ENCODE measurements around the gene ZNF593. TPM values are rescaled to one million over a fixed set of nuclear protein-coding genes. Genes with fewer than 3 reads are reported as not detected.

Gene ZNF593
- polyA plus RNA-seq, 2 donors, result 42.3 to 63.3 TPM

DNA sequence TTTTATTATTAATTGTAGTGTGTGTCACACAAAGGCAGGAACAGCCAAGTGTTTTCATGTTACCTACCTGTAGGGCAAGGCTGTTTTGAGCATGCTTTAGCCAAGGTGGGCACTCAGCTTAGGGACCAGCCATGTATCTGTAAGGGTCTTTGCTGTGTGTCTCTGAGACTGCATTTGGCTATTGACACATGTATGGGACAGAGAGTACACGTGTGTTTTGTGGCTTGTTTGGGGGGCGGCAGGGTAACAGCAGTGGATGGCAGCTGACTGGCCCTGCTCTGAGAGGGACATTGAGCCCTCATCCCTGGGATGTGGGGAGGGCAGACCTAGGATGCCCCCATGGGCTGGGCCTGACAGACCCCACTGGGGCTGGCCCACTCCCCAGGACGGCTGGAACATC is 27.6 kb downstream of the ZNF593 start:
- Histone ChIP-seq H3K27ac (ENCODE audit: low read depth in 2 of 2, low read length in 1 of 2) (no peak overlapping the region), H3K4me1 (ENCODE audit: control insufficient read depth in 2 of 2, insufficient read depth in 2 of 2, low read length in 1 of 2) (peaks cover 0 to 5% of the 10 kb centered on the region in 2 donors), H3K27me3 (ENCODE audit: control insufficient read depth in 1 of 2, insufficient read depth in 2 of 2, low read length in 2 of 2) (no peaks in the 10 kb centered on the region), H3K36me3 (ENCODE audit: control insufficient read depth in 2 of 2, insufficient read depth in 2 of 2, low read length in 1 of 2) (no peaks in the 10 kb centered on the region), H3K9me3 (ENCODE audit: control insufficient read depth in 2 of 2, insufficient read depth in 1 of 2, low read depth in 1 of 2, low read length in 1 of 2) (no peaks in the 10 kb centered on the region), H3K4me3 (ENCODE audit: low read depth in 1 of 2, low read length in 2 of 2) (no peak overlapping the region)
- 90 to 92% methylated on average over 3 of the region's 3 CpGs for WGBS, 2 donors

DNA sequence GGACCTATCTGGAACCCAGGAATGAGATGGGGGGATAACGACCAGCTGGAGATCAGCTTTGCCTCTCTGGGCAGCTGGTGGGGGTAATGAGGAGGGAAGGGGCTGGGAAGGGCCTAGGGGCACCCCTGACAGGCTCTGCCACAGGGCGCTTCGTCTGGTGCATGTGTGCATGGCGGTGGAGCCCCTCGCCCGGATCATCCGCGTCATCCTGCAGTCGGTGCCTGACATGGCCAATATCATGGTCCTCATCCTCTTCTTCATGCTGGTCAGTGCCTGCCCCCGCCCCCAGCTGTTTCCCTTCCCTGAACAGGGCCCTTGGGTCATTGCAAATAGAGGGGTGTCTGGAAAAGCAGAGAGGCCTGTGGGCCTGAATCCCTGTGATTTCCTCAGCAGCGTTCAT is 28.1 kb downstream of the ZNF593 start:
- WGBS, 2 donors, result 85 to 91% methylated on average over 11 of the region's 11 CpGs
- Histone ChIP-seq H3K4me1 (ENCODE audit: control insufficient read depth in 2 of 2, insufficient read depth in 2 of 2, low read length in 1 of 2) (peaks cover 0 to 5% of the 10 kb centered on the region in 2 donors), H3K27ac (ENCODE audit: low read depth in 2 of 2, low read length in 1 of 2) (no peak overlapping the region), H3K36me3 (ENCODE audit: control insufficient read depth in 2 of 2, insufficient read depth in 2 of 2, low read length in 1 of 2) (no peaks in the 10 kb centered on the region), H3K4me3 (ENCODE audit: low read depth in 1 of 2, low read length in 2 of 2) (no peak overlapping the region), H3K27me3 (ENCODE audit: control insufficient read depth in 1 of 2, insufficient read depth in 2 of 2, low read length in 2 of 2) (no peaks in the 10 kb centered on the region), H3K9me3 (ENCODE audit: control insufficient read depth in 2 of 2, insufficient read depth in 1 of 2, low read depth in 1 of 2, low read length in 1 of 2) (no peaks in the 10 kb centered on the region)

DNA sequence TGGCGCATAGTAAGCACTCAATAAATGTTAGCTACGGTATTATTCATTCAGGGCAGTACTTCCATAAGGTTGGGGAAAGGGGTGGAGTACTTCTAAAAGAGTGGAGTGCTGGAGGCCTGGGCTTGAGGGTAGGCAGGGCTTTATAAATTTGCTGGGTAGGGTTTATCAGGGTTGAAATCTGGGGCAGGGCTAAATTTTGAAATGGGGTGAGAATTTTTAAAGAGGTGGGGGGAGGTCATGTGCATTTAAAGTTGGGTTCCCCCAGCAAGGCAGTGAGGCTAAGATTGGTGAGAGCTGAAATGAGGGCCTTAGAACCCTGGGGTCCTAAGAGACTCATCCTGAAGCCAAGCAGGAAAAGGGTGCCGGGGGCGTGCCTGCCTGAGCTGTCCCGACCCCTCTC is 30.7 kb downstream of the ZNF593 start:
- Histone ChIP-seq H3K36me3 (ENCODE audit: control insufficient read depth in 2 of 2, insufficient read depth in 2 of 2, low read length in 1 of 2) (no peaks in the 10 kb centered on the region), H3K27ac (ENCODE audit: low read depth in 2 of 2, low read length in 1 of 2) (no peak overlapping the region), H3K4me3 (ENCODE audit: low read depth in 1 of 2, low read length in 2 of 2) (no peak overlapping the region), H3K27me3 (ENCODE audit: control insufficient read depth in 1 of 2, insufficient read depth in 2 of 2, low read length in 2 of 2) (no peaks in the 10 kb centered on the region), H3K9me3 (ENCODE audit: control insufficient read depth in 2 of 2, insufficient read depth in 1 of 2, low read depth in 1 of 2, low read length in 1 of 2) (no peaks in the 10 kb centered on the region), H3K4me1 (ENCODE audit: control insufficient read depth in 2 of 2, insufficient read depth in 2 of 2, low read length in 1 of 2) (peaks cover 0 to 5% of the 10 kb centered on the region in 2 donors)
- WGBS, 2 donors, result 89 to 94% methylated on average over 5 of the region's 5 CpGs

DNA sequence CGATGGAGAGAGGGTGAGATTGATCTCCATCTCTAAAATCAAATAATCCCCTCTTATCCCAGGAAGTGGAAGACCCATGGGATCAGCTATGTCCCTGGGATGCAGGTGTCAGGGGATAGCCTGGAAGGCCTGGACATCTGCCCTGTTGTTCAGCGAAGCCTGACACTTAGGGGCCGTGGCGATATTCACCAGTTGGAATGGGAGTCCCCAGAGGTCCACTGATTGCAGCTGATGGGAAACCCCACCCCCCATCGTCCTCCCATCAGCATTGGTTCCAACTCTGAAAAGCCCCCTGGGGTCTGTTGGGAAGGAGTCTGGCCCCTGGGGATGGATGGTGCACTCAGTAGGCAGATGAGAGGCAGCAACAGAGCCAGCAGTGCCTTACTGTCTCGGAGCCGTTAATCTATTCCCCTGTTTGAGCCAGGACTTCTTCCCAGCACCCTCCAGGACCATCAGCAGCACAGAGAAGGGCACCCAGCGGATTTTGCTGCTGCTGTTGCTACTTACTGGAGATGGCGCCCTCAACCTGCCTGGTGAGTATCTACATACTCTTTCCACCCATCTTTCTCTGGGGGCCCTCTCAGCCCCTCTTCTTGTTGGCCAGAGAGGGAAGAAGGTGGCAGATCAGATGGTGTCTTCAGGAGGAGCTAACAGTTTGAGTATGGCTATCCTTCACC is 34.1 kb downstream of the ZNF593 start:
- no peak overlapping the region for H3K27ac ChIP-seq (ENCODE audit: low read depth in 2 of 2, low read length in 1 of 2)
- peaks cover 0 to 5% of the 10 kb centered on the region in 2 donors for H3K4me1 ChIP-seq (ENCODE audit: control insufficient read depth in 2 of 2, insufficient read depth in 2 of 2, low read length in 1 of 2)
- H3K27me3 ChIP-seq (ENCODE audit: control insufficient read depth in 1 of 2, insufficient read depth in 2 of 2, low read length in 2 of 2), result no peaks in the 10 kb centered on the region
- H3K4me3 ChIP-seq (ENCODE audit: low read depth in 1 of 2, low read length in 2 of 2), result no peak overlapping the region
- H3K9me3 ChIP-seq (ENCODE audit: control insufficient read depth in 2 of 2, insufficient read depth in 1 of 2, low read depth in 1 of 2, low read length in 1 of 2), result no peaks in the 10 kb centered on the region
- H3K36me3 ChIP-seq (ENCODE audit: control insufficient read depth in 2 of 2, insufficient read depth in 2 of 2, low read length in 1 of 2), result no peaks in the 10 kb centered on the region
- 80 to 84% methylated on average over 9 of the region's 9 CpGs for WGBS, 2 donors

DNA sequence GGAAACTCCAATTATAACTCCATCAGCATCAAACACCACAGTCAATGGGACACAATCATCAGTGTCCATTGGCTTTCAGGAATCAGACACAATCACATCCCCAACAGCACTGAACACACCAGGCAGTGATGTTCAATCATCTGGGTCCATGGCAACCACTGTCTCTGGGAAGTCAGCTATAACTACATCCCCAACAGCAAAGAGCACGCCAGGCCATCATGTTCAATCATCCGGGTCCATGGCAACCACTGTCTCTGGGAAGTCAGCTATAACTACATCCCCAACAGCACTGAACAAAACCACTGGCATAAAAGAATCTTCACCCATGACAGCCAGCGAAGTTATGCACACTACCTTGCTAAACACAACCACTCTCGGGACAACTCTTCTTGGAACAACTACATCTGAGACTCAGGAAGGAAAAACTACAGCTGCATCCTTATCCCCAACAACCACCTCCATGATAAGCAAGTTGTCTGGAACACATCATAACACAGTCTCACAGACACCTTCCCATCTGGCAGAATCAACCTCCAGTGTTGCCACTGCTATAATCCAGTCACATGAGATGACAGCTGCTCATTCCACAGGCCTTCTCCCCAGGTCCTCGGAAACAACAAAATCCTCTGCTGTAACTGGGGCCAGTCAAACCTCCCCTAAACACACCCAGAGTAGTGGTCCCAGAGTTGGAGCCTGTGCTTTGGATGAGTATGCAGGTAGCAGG is 40.6 kb downstream of the ZNF593 start:
- Histone ChIP-seq H3K4me3 (ENCODE audit: low read depth in 1 of 2, low read length in 2 of 2) (no peak overlapping the region), H3K27me3 (ENCODE audit: control insufficient read depth in 1 of 2, insufficient read depth in 2 of 2, low read length in 2 of 2) (no peaks in the 10 kb centered on the region), H3K4me1 (ENCODE audit: control insufficient read depth in 2 of 2, insufficient read depth in 2 of 2, low read length in 1 of 2) (no peaks in the 10 kb centered on the region), H3K36me3 (ENCODE audit: control insufficient read depth in 2 of 2, insufficient read depth in 2 of 2, low read length in 1 of 2) (no peaks in the 10 kb centered on the region), H3K27ac (ENCODE audit: low read depth in 2 of 2, low read length in 1 of 2) (no peak overlapping the region), H3K9me3 (ENCODE audit: control insufficient read depth in 2 of 2, insufficient read depth in 1 of 2, low read depth in 1 of 2, low read length in 1 of 2) (no peaks in the 10 kb centered on the region)
- 83 to 85% methylated on average over 5 of the region's 5 CpGs for WGBS, 2 donors

DNA sequence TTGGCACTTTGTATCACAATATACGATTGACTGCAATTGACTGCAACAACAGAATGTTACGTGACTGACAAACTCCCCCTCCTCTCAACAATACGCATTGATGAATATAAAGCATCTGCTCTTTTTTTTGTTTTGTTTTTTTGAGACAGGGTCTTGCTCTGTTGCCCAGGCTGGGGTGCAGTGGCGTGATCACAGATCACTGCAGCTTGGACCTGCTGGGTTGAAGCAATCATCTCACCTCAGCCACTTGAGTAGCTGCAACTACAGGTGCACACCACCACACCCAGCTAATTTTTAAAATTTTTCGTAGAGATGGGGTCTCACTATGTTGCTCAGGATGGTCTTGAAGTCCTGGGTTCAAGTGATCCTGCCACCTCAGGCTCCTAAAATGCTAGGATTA is 43.0 kb downstream of the ZNF593 start:
- H3K36me3 ChIP-seq (ENCODE audit: control insufficient read depth in 2 of 2, insufficient read depth in 2 of 2, low read length in 1 of 2), result no peaks in the 10 kb centered on the region
- 83 to 87% methylated on average over 5 of the region's 5 CpGs for WGBS, 2 donors

DNA sequence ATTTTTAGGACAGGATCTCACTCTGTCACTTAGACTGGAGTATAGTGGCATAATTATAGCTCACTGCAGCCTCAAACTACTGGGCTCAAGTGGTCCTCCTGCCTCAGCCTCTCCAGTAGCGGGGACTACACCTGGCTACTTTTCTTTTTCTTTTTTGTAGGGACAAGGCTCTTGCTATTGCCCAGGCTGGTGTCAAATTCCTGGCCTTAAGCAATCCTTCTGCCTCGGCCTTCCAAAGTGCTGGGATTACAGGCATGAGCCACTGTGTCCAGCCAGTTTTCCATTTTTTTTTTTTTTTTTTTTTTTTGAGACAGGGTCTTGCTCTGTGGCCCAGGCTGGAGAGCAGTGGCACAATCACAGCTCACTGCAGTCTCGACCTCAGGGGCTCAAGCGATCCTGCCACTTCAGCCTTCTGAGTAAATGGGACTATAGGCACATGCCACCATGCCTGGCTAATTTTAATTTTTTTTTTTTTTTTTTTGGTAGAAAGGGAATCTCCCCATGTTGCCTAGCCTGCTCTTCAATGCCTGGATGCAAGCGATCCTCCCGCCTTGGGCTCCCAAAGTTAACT is 43.7 kb downstream of the ZNF593 start:
- Histone ChIP-seq H3K4me1 (ENCODE audit: control insufficient read depth in 2 of 2, insufficient read depth in 2 of 2, low read length in 1 of 2) (no peaks in the 10 kb centered on the region), H3K4me3 (ENCODE audit: low read depth in 1 of 2, low read length in 2 of 2) (no peak overlapping the region)

More for the DNA sequence above, 43.0 kb downstream of the ZNF593 start:
- no peaks in the 10 kb centered on the region for H3K9me3 ChIP-seq (ENCODE audit: control insufficient read depth in 2 of 2, insufficient read depth in 1 of 2, low read depth in 1 of 2, low read length in 1 of 2)
- H3K4me1 ChIP-seq (ENCODE audit: control insufficient read depth in 2 of 2, insufficient read depth in 2 of 2, low read length in 1 of 2), result no peaks in the 10 kb centered on the region
- H3K4me3 ChIP-seq (ENCODE audit: low read depth in 1 of 2, low read length in 2 of 2), result no peak overlapping the region
- no peaks in the 10 kb centered on the region for H3K27me3 ChIP-seq (ENCODE audit: control insufficient read depth in 1 of 2, insufficient read depth in 2 of 2, low read length in 2 of 2)
- H3K27ac ChIP-seq (ENCODE audit: low read depth in 2 of 2, low read length in 1 of 2), result no peak overlapping the region

DNA sequence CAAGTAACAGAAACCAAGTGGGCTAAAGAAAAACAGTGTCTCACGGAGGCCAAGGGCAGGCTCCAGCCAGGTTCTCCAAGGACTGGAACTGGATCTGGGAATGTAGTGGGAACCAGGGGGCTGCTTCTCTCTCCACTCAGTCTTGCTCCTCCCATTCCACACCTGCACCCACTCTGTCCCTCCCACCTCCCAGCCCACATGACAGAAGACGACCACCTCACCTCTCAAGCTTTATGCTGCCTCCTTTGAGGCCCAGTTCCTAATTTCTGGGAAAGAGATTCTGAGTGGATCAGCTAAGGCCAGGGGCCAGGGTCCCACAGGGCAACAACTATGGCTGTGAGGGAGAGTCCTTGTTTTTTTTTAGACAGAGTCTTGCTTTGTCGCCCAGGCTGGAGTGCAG is 45.5 kb downstream of the ZNF593 start:
- Histone ChIP-seq H3K27ac (ENCODE audit: low read depth in 2 of 2, low read length in 1 of 2) (no peak overlapping the region), H3K4me1 (ENCODE audit: control insufficient read depth in 2 of 2, insufficient read depth in 2 of 2, low read length in 1 of 2) (peaks cover 0 to 4% of the 10 kb centered on the region in 2 donors), H3K9me3 (ENCODE audit: control insufficient read depth in 2 of 2, insufficient read depth in 1 of 2, low read depth in 1 of 2, low read length in 1 of 2) (no peaks in the 10 kb centered on the region), H3K4me3 (ENCODE audit: low read depth in 1 of 2, low read length in 2 of 2) (no peak overlapping the region), H3K36me3 (ENCODE audit: control insufficient read depth in 2 of 2, insufficient read depth in 2 of 2, low read length in 1 of 2) (no peaks in the 10 kb centered on the region), H3K27me3 (ENCODE audit: control insufficient read depth in 1 of 2, insufficient read depth in 2 of 2, low read length in 2 of 2) (no peaks in the 10 kb centered on the region)
- WGBS, 2 donors, result 41 to 43% methylated on average over 3 of the region's 3 CpGs

More for the DNA sequence above, 43.7 kb downstream of the ZNF593 start:
- 77 to 82% methylated on average over 6 of the region's 6 CpGs for WGBS, 2 donors
- Histone ChIP-seq H3K27ac (ENCODE audit: low read depth in 2 of 2, low read length in 1 of 2) (no peak overlapping the region), H3K9me3 (ENCODE audit: control insufficient read depth in 2 of 2, insufficient read depth in 1 of 2, low read depth in 1 of 2, low read length in 1 of 2) (no peaks in the 10 kb centered on the region), H3K27me3 (ENCODE audit: control insufficient read depth in 1 of 2, insufficient read depth in 2 of 2, low read length in 2 of 2) (no peaks in the 10 kb centered on the region), H3K36me3 (ENCODE audit: control insufficient read depth in 2 of 2, insufficient read depth in 2 of 2, low read length in 1 of 2) (no peaks in the 10 kb centered on the region)

DNA sequence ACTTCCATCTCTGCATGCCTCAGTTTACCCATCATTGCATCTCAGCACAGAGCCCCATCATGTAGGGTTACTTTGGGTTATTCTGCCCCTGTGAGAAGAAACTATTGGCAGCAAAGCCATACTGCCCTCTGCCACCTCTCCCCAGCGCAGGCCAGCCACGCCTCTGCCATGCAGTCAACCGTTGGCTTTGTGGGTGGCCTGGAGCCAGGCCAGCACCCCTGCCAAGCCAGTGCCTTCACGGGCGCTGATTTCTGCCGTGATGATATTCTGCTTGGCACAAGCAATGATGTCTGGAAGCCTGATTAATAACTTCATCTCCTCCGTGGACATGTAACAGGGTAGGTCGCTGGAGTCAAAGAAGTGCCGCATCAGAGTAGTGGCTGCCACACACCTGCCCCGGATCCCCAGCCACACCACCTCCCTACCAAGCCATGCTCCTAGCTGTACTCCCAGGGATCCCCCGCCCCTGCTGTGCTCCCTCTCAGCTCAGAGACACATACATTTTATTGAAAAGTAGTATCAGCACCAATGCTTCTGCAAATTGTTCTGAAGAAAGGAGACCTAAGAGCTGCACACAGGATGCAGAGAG is 49.3 kb downstream of the ZNF593 start:
- H3K4me3 ChIP-seq (ENCODE audit: low read depth in 1 of 2, low read length in 2 of 2), result no peak overlapping the region
- no peaks in the 10 kb centered on the region for H3K36me3 ChIP-seq (ENCODE audit: control insufficient read depth in 2 of 2, insufficient read depth in 2 of 2, low read length in 1 of 2)
- no peak overlapping the region for H3K27ac ChIP-seq (ENCODE audit: low read depth in 2 of 2, low read length in 1 of 2)
- no peaks in the 10 kb centered on the region for H3K27me3 ChIP-seq (ENCODE audit: control insufficient read depth in 1 of 2, insufficient read depth in 2 of 2, low read length in 2 of 2)
- no peaks in the 10 kb centered on the region for H3K9me3 ChIP-seq (ENCODE audit: control insufficient read depth in 2 of 2, insufficient read depth in 1 of 2, low read depth in 1 of 2, low read length in 1 of 2)
- 37 to 43% methylated on average over 11 of the region's 11 CpGs for WGBS, 2 donors
- H3K4me1 ChIP-seq (ENCODE audit: control insufficient read depth in 2 of 2, insufficient read depth in 2 of 2, low read length in 1 of 2), result peaks cover 0 to 4% of the 10 kb centered on the region in 2 donors

Measured in esophagus (tissue), 2 donors.